ENCODE data around the gene NAA20. TPM values are rescaled to one million over a fixed set of nuclear protein-coding genes. Genes with fewer than 3 reads are reported as not detected.

The NAA20 gene
- total and polyA plus RNA-seq, 9 of the 15 experiments (the other 6 are each of a cell fraction or from before 2014, with no cell fraction given): 51.4 to 361 (median 84.6) TPM

- no peak for TF ChIP-seq BRF1 (IDR thresholded peaks at IDR 0.05; ENCODE audit: borderline replicate concordance, extremely low read depth, insufficient read length)
- TF ChIP-seq NEUROD1 (IDR thresholded peaks at IDR 0.05; ENCODE audit: borderline replicate concordance, low read depth, low read length, partially characterized antibody): no peak
- TF ChIP-seq CXXC5 (CRISPR knock-in tag; IDR thresholded peaks at IDR 0.05): no peak
- no peak for TF ChIP-seq UBTF (IDR thresholded peaks at IDR 0.05; ENCODE audit: borderline replicate concordance in 1 of 2, low read depth in 2 of 2, low read length in 2 of 2)
- TF ChIP-seq PRPF4 (IDR thresholded peaks at IDR 0.05; ENCODE audit: insufficient read depth, low read depth, low read length, poor library complexity, severe bottlenecking): no peak
- no peak for TF ChIP-seq GTF2F1 (IDR thresholded peaks at IDR 0.05; ENCODE audit: low read depth, low read length)
- TF ChIP-seq, protein P1, sequence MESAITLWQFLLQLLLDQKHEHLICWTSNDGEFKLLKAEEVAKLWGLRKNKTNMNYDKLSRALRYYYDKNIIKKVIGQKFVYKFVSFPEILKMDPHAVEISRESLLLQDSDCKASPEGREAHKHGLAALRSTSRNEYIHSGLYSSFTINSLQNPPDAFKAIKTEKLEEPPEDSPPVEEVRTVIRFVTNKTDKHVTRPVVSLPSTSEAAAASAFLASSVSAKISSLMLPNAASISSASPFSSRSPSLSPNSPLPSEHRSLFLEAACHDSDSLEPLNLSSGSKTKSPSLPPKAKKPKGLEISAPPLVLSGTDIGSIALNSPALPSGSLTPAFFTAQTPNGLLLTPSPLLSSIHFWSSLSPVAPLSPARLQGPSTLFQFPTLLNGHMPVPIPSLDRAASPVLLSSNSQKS (CRISPR knock-in tag; IDR thresholded peaks at IDR 0.05): no peak
These were observed 34.6 kb downstream of the NAA20 start (continued) for GRCh38 chr20:20051767-20052073.

Data from K562 (cell line).